Motor neuron (in vitro differentiated cells): ENCODE results near the gene PDE4D. TPM values are rescaled to one million over a fixed set of nuclear protein-coding genes. Genes with fewer than 3 reads are reported as not detected.

Experiments used
- ATAC-seq, 8 experiments: fragments of 200-7000 bp; cut with Tn5 transposase; replicated peaks in 6 of 8; 2 replicates each; pipeline ENCODE4 v1.8.0; 2021; ENCODE audit warnings: mild to moderate bottlenecking in 8 of 8, moderate library complexity in 8 of 8
- H3K27ac ChIP-seq, 2 donors: fragments of 250-450 bp; sonication (Bioruptor Pico); 2 replicates each; pipeline ENCODE4 v1.9.0; 2021; ENCODE audit warnings: antibody characterized with exemption in 2 of 2, mild to moderate bottlenecking in 2 of 2, moderate library complexity in 1 of 2
- H3K4me1 ChIP-seq, 2 donors: fragments of 250-450 bp; sonication (Bioruptor Pico); replicated peaks in 1 of 2; 2 replicates each; pipeline ENCODE4 v1.6.1; 2021; ENCODE audit warnings: antibody characterized with exemption in 2 of 2, mild to moderate bottlenecking in 2 of 2, moderate library complexity in 1 of 2
- H3K4me3 ChIP-seq, 5 donors: fragments of 250-450 bp; sonication (Bioruptor Pico); 2 replicates each; pipeline ENCODE4 v1.9.0; 2021; ENCODE audit warnings: antibody characterized with exemption in 5 of 5, mild to moderate bottlenecking in 5 of 5, moderate library complexity in 4 of 5
- WGBS, 10 experiments: fragments of 450-650 bp; shearing (Covaris generic); methylation state at CpG; one replicate each; pipeline ENCODE4 v1.0.0; 2022; 5-methylcytosine and 5-hydroxymethylcytosine counted together
- in situ Hi-C, 9 experiments: fragments of 400-800 bp; cut with MboI; loops; one replicate each; pipeline ENCODE4 v1.15.0; 2021; ENCODE audit warnings: low sequenced_read_pairs in 9 of 9, low pct_unique_long_range_greater_than_20kb in 2 of 9; ENCODE audit not compliant: unreplicated experiment in 9 of 9
- total RNA-seq, 8 experiments: library from RNA; unstranded; fragments of 300-600 nt; gene quantifications; 2 replicates each; pipeline versions ENCODE4 v1.2.3 to v1.2.4, GENCODE V29; 2022

Gene PDE4D
- total RNA-seq, 8 experiments from 2014 or later: 10.1 to 57.2 (median 23.7) TPM

DNA sequence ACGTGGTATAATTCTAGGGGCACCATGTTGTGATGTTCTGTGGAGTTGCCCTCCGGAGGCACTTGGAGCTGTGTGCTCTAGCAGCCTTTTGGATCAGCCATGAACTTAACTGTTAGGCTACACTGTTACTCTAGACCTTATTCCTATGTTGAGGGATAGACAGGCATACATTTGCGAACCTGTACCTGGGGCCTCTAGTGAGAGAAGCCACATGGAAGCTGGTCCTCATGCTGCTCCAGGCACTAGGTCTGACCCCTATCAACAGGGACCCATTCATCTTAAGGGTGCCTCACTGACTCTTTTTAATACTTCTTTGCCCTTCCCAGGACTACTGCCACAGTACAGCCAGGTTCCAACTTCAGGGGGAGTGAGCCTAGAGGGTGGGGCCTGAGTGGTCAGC lies 715.9 kb downstream of the PDE4D start:
- peaks cover 0 to 5% of the 10 kb centered on the region in 2 donors for H3K4me1 ChIP-seq
- no peak for ATAC-seq
- H3K4me3 ChIP-seq: no peak overlapping the region
- WGBS, 10 experiments: 40 to 100% (median 96%) methylated on average over 1 to 2 of the region's 3 CpGs; no CpG with 5 or more reads in 6 of the 10 experiments
- in situ Hi-C loops: loop anchor here in 7 of 9 experiments (10.0 to 25.0 kb wide), 5 partner anchors 133 to 610 kb away; no protein-coding TSS in a partner anchor
- no peak overlapping the region for H3K27ac ChIP-seq

DNA sequence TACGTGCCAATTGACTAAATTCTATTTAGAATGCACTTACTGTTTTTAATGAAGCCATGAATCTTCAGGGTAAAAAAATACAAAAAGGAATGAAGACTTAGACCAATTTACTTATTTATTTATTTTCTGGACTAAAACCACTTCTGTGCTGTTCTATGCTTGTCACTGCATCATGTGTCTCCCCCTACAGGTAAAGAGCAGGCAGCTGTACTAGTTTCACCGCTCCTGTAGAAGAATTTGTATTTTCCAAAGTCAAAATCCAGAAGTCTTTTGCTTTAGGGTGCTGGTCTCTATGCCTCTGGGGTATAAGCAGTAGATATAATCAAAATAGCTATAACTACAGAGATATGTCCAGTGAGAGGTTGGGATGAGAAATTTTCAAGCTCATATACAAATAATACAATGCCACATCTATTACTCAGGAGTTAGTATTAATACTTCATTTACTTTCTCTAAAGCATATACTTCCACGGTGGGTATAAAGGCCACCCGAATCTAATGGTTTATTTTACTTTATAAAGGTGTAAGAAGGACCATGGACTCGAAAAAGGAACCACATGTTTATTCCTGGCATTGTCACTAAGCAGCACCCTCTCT lies 719.2 kb downstream of the PDE4D start:
- whole genome bisulfite sequencing, 10 experiments: 7 to 46% (median 28%) methylated on average over 2 to 5 of the region's 5 CpGs; no CpG with 5 or more reads in 1 of the 10 experiments
- Histone ChIP-seq H3K4me1 (peaks cover 0 to 2% of the 10 kb centered on the region in 2 donors), H3K27ac (no peak overlapping the region), H3K4me3 (no peak overlapping the region)
- in situ Hi-C loops: loop anchor here in 4 of 9 experiments (10.0 to 25.0 kb wide), 4 partner anchors 130 to 287 kb away; no protein-coding TSS in a partner anchor
- peak; percentile 61 to 88 (median 78) for ATAC-seq

DNA sequence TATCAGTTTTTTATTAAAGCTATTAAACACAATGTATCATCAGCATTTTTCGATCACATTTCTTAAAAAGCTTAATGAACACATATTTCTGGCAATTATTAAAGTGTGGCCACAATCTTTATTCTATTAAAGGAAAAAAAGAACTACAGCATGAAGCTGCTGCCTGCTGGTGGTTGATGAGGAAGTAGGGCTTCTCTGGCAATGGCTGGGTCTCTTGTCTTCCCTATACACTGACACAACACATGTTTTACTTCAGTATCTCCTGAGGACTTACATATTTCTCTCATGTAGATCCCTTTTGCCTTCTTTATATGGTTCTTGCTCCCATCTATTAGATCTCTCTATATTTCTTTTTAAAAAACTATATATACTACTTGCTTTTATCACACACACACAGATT lies 719.9 kb downstream of the PDE4D start:
- no peak overlapping the region for H3K27ac ChIP-seq
- peaks cover 0 to 2% of the 10 kb centered on the region in 2 donors for H3K4me1 ChIP-seq
- in situ Hi-C loops: loop anchor here in 4 of 9 experiments (10.0 to 25.0 kb wide), 4 partner anchors 129 to 286 kb away; no protein-coding TSS in a partner anchor
- no peak overlapping the region for H3K4me3 ChIP-seq
- peak in 2 of 8 experiments; percentile 47 to 52 for ATAC-seq
- 0 to 100% (median 90%) methylated on average over 1 of the region's 1 CpG; no CpG with 5 or more reads in 2 of the 10 experiments for WGBS, 10 experiments

DNA sequence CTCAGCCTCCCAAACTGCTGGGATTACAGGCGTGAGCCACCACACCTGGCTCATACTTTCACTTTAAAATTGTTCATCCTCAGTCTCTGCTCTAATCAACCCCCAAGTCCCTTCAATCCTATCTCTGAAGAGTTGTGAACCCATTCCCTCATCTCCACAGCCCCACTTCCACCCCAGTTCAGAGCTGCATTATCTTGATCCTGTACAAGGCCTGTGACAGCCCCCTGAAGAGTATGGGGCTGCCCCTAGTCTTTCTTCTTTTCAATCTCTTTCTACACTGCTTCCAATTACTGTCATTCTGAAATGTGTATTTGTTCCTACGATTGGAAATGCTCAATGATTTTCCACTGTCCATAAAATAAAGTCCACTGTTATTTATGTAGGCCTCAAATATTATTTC lies 722.4 kb downstream of the PDE4D start:
- no peak for ATAC-seq
- peaks cover 2 to 8% of the 10 kb centered on the region in 2 donors for H3K4me1 ChIP-seq
- 36 to 100% (median 100%) methylated on average over 1 to 2 of the region's 2 CpGs; no CpG with 5 or more reads in 5 of the 10 experiments for WGBS, 10 experiments
- in situ Hi-C loops: loop anchor here in 4 of 9 experiments (10.0 to 25.0 kb wide), 4 partner anchors 126 to 284 kb away; no protein-coding TSS in a partner anchor
- H3K27ac ChIP-seq: no peak overlapping the region
- H3K4me3 ChIP-seq: no peak overlapping the region

DNA sequence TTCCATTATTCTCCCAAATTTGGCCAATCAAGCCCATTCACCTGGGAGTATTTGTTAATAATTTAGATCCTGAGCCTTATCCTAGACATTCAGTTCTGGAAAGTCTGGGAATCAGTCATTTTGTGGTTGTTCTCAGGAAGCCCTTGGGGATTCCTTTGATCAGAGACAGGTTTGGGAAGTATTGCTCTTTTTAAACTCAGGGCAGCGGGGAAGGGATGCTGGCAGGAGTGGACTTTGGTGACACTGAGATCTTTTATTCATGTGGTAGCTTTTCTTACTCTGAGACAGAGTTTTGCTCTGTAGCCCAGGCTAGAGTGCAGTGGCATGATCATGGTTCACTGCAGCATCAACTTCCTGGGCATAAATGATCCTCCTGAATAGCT lies 723.8 kb downstream of the PDE4D start:
- in situ Hi-C loops: loop anchor here in 4 of 9 experiments (10.0 to 25.0 kb wide), 4 partner anchors 125 to 282 kb away; no protein-coding TSS in a partner anchor
- 80 to 100% (median 100%) methylated on average over 1 of the region's 1 CpG; no CpG with 5 or more reads in 5 of the 10 experiments for WGBS, 10 experiments
- H3K4me3 ChIP-seq: no peak overlapping the region
- peaks cover 4 to 11% of the 10 kb centered on the region in 2 donors for H3K4me1 ChIP-seq
- H3K27ac ChIP-seq: no peak overlapping the region
- no peak for ATAC-seq

DNA sequence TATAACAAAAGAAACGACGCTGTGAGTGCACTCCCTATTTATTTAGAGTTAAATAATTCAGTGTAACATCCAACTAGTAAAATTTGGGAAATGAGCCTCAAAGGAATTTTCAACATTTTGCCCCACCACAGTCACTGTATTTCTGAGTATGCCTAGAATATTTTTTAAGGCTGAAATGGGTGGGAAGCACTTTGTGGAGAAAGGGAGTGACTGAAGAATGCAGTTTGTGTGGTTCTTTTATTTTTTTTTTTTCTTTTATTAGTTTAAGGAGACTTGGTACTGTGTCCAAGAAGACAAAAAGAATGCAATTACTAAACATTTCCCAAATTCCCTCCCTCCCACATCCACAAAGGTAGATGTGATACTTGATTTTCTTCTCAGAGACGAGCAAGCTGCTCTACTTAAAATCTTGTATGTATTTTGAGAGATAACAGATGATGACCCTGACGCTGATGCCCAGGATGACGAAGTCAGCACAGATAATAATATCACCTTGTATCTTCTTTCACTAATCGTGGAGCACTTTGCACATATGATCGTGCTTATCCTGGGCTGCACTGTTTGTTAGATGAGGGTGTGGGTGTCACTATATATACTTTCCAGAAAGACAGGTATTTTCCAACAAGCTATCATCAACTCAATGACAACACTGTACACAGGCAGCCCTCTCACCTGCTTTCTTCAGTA lies 724.3 kb downstream of the PDE4D start:
- H3K4me3 ChIP-seq: no peak overlapping the region
- ATAC-seq: peak in 1 of 8 experiments; percentile 27
- WGBS, 10 experiments: 37 to 100% (median 91%) methylated on average over 2 to 6 of the region's 7 CpGs
- H3K4me1 ChIP-seq: peaks cover 10 to 16% of the 10 kb centered on the region in 2 donors
- H3K27ac ChIP-seq: no peak overlapping the region
- in situ Hi-C loops: loop anchor here in 3 of 9 experiments (25.0 kb wide), 2 partner anchors 132 to 282 kb away; no protein-coding TSS in a partner anchor

DNA sequence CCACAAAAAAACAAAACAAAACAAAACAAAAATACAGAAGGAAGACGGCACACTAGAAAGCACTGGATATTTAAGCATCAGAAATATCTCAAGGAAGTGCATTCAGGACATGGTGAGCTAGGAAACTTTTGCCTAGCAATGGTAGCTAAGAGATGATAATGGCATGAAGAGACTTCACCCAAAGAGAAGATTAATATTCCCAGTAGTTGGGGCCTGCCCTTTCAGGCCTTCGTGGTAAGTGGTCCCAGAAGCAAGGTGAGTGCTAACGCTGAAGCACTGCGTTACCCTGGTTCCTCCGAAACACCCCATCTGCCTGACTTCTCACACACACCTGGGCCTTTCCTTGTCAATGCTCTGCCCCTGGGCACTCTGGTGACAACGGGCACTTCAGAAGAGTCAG lies 725.5 kb downstream of the PDE4D start:
- Histone ChIP-seq H3K4me3 (no peak overlapping the region), H3K4me1 (peaks cover 12 to 19% of the 10 kb centered on the region in 2 donors), H3K27ac (no peak overlapping the region)
- ATAC-seq: peak in 3 of 8 experiments; percentile 32 to 86 (median 50)
- WGBS, 10 experiments: 0 to 100% (median 72%) methylated on average over 1 to 5 of the region's 6 CpGs
- in situ Hi-C loops: loop anchor here in 3 of 9 experiments (25.0 kb wide), 2 partner anchors 131 to 281 kb away; no protein-coding TSS in a partner anchor

DNA sequence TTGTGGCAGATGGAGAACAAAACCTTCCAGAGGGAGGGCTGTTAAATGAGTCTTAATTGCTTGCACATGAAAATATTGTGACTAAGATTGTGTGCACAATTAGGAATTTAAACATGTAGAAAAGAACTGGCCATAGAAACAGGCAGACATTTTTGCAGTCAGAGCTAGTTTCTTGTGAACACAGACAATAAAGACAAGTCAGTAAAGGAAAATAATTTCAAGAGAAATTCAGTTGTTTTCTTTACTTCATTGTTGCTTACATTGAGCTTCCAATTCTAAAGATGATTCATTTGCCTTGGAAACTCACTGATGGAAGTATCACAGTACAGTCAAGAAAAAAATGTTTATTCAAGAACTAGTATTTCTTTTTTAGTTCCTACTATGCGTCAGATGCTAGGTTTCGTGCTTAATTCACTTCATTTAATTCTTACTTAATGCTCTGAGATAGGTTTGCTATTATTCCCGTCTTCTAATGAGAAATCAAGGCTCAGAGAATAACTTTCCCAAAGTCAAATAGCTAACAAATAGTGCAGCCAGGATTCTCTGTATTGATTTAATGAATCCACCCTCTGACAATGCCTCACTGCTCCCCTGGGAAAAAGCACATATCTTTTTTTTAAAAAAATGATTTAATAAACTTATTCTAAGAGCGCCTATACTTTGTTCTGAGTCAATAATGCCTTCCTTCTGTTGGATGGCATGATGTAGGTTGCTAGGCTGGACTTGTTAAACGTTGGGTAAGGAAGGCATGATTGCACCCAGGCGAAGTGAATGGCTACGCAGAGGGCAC lies 729.3 kb downstream of the PDE4D start:
- H3K27ac ChIP-seq: no peak overlapping the region
- no peak overlapping the region for H3K4me3 ChIP-seq
- H3K4me1 ChIP-seq: peaks cover 15 to 19% of the 10 kb centered on the region in 2 donors
- in situ Hi-C loops: loop anchor here in 3 of 9 experiments (25.0 kb wide), 2 partner anchors 127 to 277 kb away; no protein-coding TSS in a partner anchor
- ATAC-seq: peak in 3 of 8 experiments; percentile 16 to 64 (median 37)
- 8 to 81% (median 69%) methylated on average over 3 to 7 of the region's 7 CpGs; no CpG with 5 or more reads in 1 of the 10 experiments for WGBS, 10 experiments

DNA sequence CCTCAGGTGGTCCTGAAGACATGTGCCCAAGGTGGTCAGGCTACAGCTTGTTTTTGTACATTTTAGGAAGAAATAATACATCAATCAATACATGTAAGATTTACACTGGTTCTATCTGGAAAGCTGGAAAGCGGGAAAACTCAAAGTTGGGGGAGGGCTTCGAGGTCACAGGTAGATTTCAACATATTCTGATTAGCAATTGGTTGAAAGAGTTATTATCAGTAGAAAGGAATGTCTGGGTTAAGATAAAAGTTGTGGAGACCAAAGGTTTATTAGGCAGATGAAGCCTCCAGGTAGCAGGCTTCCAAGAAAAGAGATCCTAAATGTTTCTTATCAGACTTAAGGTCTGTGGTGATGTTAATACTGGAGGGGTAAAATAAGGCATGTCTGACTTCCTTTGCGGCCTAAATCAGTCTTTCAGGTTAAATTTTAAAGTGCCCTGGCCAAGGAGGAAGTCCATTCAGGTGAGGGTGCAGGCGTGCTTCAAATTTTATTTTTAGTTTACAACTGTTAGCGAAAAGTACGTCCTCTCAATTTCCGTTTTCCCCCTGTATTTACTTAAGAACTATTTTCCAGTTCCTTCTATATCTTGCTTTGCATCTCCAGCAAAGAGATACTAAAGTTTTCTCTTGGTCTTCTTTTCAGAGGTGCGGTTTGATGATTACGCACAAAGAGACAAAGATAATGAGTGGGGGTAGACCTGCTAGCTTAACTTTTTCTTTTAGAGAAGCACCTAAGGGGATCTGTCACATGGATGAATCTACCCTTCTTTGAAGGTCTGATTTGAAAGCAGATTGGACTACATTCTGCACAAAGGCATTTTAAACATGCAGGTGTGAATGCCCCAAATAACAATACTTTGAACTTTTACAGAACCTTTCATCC lies 732.1 kb downstream of the PDE4D start:
- Histone ChIP-seq H3K4me1 (peaks cover 11 to 15% of the 10 kb centered on the region in 2 donors), H3K27ac (no peak overlapping the region), H3K4me3 (no peak overlapping the region)
- 78 to 100% (median 92%) methylated on average over 3 to 8 of the region's 9 CpGs for WGBS, 10 experiments
- ATAC-seq: no peak
- in situ Hi-C loops: loop anchor here in 3 of 9 experiments (25.0 kb wide), 2 partner anchors 124 to 274 kb away; no protein-coding TSS in a partner anchor

DNA sequence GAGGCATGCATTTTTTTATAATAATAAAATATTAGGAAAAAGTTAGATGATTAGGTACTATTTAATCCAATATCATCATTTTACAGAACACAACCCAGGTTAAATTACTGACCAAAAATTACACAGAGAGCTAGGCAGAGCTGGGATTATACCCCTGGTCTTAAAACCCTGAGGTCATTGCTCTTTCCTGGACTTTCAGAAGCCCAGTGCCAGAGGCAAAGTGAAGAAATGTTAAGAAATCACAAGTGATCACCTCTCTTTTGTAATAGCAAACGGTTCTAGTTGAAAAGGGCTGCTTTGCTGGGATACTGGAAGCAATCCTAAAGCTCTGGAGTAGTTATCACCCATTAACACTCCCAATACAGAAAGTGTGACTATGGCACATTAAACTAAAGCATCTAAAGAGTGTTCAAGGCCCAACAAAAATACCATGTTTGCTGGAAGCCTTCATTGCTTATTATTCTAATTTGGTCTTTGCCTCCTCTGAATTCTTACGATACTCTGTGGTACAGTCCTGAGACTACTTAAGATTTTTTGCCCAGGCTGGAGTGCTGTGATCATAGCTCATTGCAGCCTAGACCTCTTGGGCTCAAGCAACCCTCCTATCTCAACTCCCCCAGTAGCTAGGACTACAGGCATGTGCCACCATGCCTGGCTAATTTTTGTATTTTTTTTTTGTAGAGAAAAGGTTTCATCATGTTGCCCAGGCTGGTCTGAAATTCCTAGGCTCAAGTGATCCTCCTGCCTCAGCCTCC lies 734.7 kb downstream of the PDE4D start:
- H3K4me3 ChIP-seq: no peak overlapping the region
- peaks cover 2 to 4% of the 10 kb centered on the region in 2 donors for H3K4me1 ChIP-seq
- ATAC-seq: no peak
- no peak overlapping the region for H3K27ac ChIP-seq
- 0 to 73% (median 33%) methylated on average over 1 to 2 of the region's 2 CpGs; no CpG with 5 or more reads in 4 of the 10 experiments for WGBS, 10 experiments
- in situ Hi-C loops: loop anchor here in 3 of 9 experiments (25.0 kb wide), 2 partner anchors 122 to 272 kb away; no protein-coding TSS in a partner anchor

DNA sequence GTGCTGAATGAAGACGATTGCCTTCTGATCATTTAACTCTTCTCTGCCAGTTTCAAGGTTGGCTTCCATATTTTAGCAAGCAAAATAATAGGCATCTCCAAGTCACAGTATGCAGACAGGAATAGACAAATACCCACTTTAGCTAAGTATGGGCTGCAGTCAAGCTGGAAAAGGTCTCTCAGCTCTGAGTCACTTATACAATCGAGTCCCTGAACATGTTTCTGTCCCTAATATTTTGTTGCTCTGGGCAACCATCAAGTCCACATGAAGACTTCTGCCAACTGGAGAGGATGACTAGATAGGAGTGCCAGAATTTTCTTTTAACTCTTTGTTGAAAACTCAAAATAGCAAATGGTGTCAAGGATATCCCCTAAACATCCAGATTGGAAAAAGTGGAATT lies 735.4 kb downstream of the PDE4D start:
- 7 to 100% (median 67%) methylated on average over 1 to 2 of the region's 2 CpGs; no CpG with 5 or more reads in 3 of the 10 experiments for WGBS, 10 experiments
- peak in 1 of 8 experiments; percentile 34 for ATAC-seq
- Histone ChIP-seq H3K27ac (no peak overlapping the region), H3K4me3 (no peak overlapping the region), H3K4me1 (peaks cover 0 to 3% of the 10 kb centered on the region in 2 donors)
- in situ Hi-C loops: loop anchor here in 3 of 9 experiments (25.0 kb wide), 2 partner anchors 121 to 271 kb away; no protein-coding TSS in a partner anchor
